ENCODE measurements around the gene ATP2B2.

GRCh38 chr3:10503217-10503796 is 2.1 kb downstream of the ATP2B2 start:
- TF ChIP-seq POLR2AphosphoS5 (IDR thresholded peaks at IDR 0.05), result no peak
- no peak for TF ChIP-seq POLR2A (IDR thresholded peaks at IDR 0.05)
- TF ChIP-seq CTCF (IDR thresholded peaks at IDR 0.05), result no peak
- no peak for TF ChIP-seq EP300 (IDR thresholded peaks at IDR 0.05; ENCODE audit: low read depth)

All from transverse colon (tissue), 4 donors.